ENCODE data around the gene FSIP2.

DNA sequence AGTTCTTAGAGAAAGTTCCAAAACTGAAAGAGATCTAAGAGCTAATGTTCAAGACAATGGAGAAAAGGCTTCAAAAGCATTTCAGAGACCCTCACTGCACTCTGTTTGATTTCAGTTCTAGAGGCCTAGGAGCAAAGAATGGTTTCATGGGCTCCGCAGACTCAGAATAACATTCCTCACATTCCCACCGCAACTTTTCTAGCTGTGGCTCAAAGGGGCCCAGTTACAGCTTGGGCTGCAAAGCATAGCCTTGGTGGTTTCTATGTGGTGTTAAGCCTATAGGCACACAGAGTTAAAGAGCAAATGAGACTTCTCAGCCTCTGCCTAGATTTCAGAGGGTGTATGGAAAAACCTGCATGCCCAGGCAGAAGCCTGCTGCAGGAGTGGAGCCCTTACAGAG is 73.0 kb downstream of the FSIP2 start:
- no peak for TF ChIP-seq SP7 (tag by site-specific recombination; IDR thresholded peaks at IDR 0.05)
- TF ChIP-seq ZNF274 (IDR thresholded peaks at IDR 0.05; ENCODE audit: low read length): no peak
- no peak for TF ChIP-seq ZNF274 (tag by site-specific recombination; IDR thresholded peaks at IDR 0.05; ENCODE audit: borderline replicate concordance)
- TF ChIP-seq ZEB2 (tag by site-specific recombination; IDR thresholded peaks at IDR 0.05): no peak
- TF ChIP-seq ZNF473 (tag by site-specific recombination; IDR thresholded peaks at IDR 0.05): no peak
- TF ChIP-seq ZNF544 (tag by site-specific recombination; IDR thresholded peaks at IDR 0.05): no peak

Measured in HEK293 (cell line).